DMS153 treated with DMSO at 0.1 percent for 48 hours (cell line): Measurements from ENCODE around the gene UBE4B.
"Not testable (repeated sequence)": the region's sequence is repeated elsewhere in the genome, so short reads cannot be mapped to it uniquely, and the experiment has no call there.

Experiments used
- DNase-seq: peaks from one replicate; lab custom pipeline; 2025; ENCODE audit not compliant: unreplicated experiment; lab: John Stamatoyannopoulos, UW

Gene UBE4B

GRCh38 chr1:10208537-10208936 lies 175.8 kb downstream of the UBE4B start:
- no peak for DNase-seq

- DNase-seq: no peak
These were observed 176.8 kb downstream of the UBE4B start for GRCh38 chr1:10209590-10209904.

DNA sequence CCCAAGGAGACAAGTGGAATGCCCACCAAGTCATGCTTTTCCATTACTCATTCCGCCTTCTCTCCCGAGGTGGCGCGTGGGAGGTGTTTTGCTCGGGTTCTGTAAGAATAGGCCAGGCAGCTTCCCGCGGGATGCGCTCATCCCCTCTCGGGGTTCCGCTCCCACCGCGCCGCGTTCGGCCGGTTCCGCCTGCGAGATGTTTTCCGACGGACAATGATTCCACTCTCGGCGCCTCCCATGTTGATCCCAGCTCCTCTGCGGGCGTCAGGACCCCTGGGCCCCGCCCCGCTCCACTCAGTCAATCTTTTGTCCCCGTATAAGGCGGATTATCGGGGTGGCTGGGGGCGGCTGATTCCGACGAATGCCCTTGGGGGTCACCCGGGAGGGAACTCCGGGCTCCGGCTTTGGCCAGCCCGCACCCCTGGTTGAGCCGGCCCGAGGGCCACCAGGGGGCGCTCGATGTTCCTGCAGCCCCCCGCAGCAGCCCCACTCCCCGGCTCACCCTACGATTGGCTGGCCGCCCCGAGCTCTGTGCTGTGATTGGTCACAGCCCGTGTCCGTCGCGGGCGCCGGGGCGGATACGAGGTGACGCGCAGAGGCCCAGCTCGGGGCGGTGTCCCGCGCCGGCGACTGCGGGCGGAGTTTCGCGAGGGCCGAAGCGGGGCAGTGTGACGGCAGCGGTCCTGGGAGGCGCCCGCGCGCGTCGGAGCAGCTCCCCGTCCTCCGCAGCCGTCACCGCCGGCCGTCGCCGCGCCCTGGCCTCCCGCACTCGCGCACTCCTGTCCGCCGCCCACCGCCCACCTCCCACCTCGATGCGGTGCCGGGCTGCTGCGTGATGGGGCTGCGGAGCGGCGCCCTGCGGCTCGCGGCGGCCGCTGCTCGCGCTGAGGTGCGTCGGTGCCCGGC lies 177.4 kb downstream of the UBE4B start, which contains the start of gene KIF1B:
Gene KIF1B, plus strand, starts transcription at position 666 of the 906 bp plus-strand sequence. CDS start 21,759 bp downstream, outside the sequence.
- peak; percentile 97 for DNase-seq

GRCh38 chr1:10210841-10211804 lies 178.4 kb downstream of the UBE4B start:
- DNase-seq: peak; percentile 52

GRCh38 chr1:10211805-10212410 lies 179.2 kb downstream of the UBE4B start:
- DNase-seq: peak; percentile 58

DNA sequence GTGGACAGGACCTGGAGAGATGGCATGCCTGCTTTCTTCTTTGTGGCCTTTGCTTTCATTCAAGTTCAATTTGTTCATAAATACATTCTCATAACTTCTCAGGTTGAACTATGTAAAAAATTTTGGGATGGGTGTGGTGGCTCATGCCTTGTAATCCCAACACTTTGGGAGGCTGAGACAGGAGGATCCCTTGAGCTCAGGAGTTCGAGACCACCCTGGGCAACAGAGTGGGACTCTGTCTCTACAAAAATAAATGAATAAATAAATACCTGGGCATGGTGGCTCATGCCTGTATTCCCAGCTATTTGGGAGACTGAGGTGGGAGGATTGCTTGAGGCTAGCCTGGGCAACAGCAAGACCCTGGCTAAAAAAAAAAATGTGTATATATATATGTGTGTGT lies 179.7 kb downstream of the UBE4B start:
- no peak for DNase-seq

- no peak for DNase-seq
These were observed 180.5 kb downstream of the UBE4B start for GRCh38 chr1:10213186-10213705.

GRCh38 chr1:10216090-10216749 lies 183.5 kb downstream of the UBE4B start:
- DNase-seq: no peak

DNA sequence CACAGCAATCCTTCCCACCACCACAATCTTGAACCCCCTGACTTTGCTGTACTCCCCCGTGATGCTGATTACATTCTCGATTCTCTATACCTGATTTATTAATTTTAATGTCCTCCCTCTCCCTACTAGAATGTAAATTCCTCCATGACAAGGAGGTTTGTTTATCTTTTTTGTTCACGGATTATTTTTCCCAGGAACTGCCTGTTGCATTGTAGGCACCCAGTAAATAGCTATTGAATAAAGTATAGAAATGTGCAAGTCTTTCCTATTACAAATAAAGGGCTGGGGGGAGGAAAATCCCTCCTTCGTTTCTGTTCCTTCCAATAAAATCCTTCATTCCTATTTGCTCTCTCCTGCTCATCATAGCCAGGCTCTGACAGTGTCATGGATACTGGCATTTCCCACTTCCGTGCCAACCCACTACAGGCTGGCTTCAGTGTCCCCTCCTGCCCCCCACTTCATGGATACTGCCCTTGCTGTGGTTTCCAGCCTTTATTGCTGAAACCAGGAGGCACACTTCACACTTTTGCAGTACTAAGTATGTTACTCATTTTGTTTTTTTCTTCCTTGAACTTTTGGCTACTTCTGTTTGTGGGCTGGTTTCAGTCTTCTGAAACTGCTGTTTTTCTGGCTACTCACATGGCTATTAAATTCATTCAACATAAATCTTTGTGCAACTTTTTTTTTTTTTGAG lies 185.1 kb downstream of the UBE4B start:
- DNase-seq: no peak

DNA sequence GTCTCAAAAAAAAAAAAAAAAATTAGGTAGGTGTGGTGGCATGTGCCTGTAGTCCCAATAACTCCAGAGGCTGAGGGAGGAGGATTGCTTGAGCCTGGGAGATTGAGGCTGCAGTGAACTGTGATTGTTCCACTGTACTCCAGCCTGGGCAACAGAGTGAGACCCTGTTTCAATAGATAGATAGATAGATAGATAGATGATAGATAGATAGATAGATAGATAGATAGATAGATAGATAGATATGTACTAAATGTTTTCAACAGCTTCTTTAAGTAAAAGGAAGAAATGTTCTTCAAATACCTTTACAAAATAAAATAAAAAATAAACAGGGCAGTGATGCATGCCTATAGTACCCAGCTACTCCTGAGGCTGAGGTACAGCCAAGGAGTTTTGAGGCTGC lies 187.4 kb downstream of the UBE4B start:
- no peak for DNase-seq

- not testable (repeated sequence) for DNase-seq
These were observed 187.9 kb downstream of the UBE4B start for GRCh38 chr1:10220657-10221056.

GRCh38 chr1:10225573-10225972 lies 192.8 kb downstream of the UBE4B start:
- no peak for DNase-seq

- no peak for DNase-seq
These were observed 195.8 kb downstream of the UBE4B start for GRCh38 chr1:10228528-10228927.

- DNase-seq: no peak
These were observed 197.1 kb downstream of the UBE4B start for GRCh38 chr1:10229903-10230302.
